CD4-positive, alpha-beta T cell treated with Interleukin-17A for 4 hours (primary cell): ENCODE measurements around the gene HLA-DMB.

Experiments used
- DNase-seq: peaks from one replicate; pipeline ENCODE4 v3.0.0-alpha.2; 2020; ENCODE audit warnings: mixed read lengths

The HLA-DMB gene

DNA sequence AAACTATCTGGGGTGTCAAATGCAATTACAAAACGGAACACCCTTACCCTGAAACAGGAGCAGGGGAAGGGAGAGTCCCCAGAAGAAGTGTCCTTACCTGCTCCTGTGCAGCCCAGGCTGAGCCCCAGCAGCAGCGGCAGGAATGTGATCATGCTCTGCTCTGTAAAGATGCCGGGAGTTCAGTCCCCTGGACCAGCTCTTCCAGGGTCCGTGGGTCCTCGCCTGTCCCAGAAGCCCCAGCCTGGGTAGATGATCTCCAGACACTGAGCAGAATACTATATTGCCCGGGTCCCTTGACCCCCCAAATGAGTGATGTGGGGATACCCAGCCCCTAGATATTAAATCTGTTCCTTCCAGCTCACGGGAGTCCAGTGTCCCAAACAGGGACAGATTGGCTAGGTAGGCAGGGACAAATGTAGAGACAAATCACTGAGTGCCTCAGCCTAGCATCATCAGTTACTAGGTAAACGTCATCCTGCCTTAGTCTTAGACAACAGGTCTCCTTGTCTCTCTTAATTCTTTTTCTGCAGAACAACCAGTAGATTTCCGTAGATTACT is at the start of gene HLA-DMB:
TSS of gene HLA-DMB (minus strand) at position 373 of the 558 bp plus-strand sequence. CDS start at position 152, 221 bp downstream.
- DNase-seq, result peak; percentile 55

DNA sequence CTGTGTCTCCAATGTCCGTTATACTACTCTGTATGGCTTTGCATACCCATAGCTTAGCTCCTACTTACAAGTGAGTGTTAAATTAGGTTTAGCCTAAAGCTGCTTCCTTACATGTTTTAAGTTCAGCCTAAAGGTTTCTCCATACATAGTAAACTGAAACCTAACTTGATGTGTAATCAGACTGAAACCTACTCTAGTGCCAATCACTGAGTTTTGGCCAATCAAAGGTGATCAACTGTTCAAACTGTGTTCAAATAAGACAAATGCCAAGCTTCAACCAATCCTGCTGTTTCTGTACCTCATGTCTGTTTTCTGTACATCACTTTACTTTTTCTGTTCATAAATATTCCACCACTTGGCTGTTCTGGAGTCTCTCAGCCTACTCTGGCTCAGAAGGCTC is 48.5 kb upstream of the HLA-DMB start:
- no peak for DNase-seq

DNA sequence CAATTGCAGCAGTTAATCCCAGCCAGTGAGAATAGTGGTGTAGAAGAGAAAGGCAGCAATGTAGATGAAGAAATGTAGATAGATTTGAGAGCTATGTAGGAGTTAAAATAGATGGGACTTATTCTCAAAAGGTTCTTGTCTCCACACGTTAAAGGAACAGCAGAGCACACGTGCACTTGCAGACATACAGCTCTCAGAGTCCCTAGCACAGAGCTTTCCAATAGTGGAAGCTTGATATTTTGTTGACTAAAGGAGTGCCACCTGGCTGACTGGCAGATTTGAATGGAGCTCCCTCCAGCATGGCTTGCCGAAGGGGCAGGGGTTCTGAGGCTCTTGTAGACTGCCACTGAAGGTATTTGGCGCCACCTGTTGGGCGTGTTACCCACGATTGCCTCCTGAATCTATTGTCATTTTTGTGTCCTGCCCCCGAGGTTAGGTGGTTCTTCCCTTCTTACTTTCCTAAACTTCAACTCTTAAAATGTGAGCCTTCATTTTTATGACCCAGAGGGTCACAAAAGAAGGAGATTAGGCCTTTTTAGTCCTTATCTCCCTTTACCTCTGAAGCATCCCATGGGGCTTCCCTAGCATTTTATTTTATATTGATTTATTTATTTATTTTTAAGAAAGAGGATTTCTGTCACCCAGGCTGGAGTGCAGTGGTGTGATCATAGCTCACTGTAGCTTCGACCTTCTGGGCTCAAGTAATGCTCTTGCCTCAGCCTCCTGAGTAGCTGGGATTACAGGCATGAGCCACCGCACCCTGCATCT is 44.0 kb upstream of the HLA-DMB start:
- DNase-seq, result peak; percentile 96

DNA sequence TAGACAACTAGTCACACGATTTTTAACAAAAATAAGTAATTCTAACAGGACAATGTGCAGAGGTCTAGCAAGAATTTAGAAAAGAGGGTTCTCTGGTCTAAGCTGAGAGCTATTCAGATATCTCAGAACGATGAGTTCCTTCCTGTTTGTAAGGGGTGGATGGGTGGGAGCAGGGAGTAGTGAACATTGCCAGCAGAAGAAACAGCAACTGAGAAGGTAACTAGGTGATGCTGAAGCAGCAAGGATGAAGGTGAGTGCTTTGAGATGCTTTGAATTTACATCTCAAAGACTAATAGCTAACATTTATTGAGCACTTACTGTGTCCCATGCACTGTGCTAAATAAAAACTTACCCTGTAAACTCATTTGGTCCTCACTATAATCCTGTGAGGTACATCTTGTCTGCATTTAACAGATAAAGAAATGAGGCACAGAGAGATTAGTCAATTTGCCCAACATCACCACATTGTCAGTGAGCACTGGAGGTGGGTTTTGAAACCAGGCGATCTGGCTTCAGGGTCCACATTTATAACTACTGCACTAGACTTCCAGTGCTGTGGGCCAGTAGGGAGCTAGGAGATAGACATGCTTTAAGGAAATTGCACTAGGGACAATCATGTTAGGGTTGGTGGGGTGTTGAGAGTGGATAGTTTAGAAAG is 43.3 kb upstream of the HLA-DMB start:
- DNase-seq, result no peak

DNA sequence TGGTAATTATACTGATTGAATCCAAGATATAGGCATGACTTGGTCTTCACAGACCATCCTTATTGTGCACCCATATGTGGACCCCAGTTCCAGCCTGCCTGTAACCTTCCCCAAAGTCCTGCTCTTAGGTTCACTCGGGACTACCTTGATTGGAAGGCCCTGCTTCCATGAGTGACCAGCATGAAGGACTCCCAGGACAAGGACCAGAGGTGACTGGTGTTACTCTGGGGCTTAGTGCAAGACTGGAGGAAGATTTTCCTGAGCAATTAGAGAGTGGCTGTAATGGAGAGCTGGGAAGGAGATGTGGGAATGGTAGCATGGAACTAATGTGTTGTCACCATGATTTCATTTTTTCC is 42.6 kb upstream of the HLA-DMB start:
- DNase-seq, result no peak

DNA sequence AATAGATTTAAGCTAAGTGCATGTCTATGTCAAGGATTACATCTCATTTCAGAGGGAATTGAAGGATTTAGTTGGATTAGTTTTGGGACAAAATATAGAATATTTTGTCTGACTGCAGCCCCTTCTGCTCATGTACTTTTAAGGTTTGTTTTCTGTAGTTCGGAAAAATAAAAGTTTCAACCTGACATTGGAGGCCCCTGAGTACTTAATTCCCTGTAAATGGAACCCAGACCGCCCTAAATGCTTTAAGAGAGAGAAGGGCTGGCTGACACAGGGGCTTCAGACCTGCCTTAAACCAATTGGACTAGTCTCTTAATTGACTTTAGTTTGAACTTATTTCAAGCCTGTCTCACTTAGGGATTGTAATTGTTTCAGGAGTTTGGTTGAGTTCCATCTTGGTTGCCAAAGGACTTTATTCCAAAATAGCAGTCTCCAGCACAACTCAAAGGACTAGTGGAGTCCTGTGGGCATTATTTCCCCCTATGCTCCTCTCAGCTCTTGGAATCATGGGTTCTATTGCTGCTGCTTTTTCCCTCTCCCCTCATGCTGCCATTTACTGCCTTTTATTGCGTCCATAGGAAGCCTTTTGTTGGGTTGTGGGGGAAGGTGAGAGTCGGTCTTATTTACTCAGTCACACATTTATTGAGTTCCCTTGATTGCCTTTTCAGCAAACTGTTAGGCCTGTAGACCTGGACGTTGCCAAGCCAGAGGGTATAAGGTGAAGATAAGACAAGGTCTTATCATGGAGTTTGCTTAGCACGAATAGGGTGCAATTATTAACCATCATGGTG is 42.1 kb upstream of the HLA-DMB start:
- DNase-seq, result no peak

DNA sequence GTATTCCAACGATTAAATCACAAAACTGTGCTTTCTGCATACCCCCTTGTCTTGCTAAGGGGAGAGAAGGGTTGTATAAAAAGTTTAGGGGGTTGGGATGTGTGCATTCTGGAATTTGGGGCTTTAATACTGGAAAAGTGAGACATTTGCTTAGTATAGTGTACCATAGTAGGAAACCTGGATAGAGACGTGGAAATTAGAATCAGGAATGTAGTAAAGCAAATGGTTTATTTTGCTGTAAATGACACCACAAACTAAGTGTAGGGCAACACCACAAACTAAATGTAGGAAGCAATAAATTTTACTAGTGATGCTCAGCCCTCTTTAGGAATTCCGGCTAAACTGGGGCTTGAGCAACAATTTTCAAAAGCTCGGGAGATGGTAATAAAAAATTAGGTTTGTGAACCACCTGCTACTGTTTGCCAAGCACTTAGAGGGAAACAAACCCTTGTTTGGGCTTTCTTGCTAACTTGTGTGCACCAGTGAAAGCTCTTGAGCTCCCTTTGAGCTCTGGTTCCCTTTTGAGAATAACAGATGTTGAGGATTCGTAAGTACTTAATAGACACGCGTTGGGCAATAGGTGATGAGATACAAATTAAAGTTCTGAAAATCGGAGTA is 41.4 kb upstream of the HLA-DMB start:
- no peak for DNase-seq

DNA sequence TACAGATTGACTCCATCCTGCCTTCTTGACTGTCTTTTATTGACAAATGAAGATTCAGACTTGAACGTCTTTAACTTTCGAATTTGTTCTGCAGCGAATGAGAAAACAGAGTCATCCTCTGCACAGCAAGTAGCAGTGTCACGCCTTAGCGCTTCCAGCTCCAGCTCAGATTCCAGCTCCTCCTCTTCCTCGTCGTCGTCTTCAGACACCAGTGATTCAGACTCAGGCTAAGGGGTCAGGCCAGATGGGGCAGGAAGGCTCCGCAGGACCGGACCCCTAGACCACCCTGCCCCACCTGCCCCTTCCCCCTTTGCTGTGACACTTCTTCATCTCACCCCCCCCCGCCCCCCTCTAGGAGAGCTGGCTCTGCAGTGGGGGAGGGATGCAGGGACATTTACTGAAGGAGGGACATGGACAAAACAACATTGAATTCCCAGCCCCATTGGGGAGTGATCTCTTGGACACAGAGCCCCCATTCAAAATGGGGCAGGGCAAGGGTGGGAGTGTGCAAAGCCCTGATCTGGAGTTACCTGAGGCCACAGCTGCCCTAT is 39.7 kb upstream of the HLA-DMB start:
- no peak for DNase-seq

DNA sequence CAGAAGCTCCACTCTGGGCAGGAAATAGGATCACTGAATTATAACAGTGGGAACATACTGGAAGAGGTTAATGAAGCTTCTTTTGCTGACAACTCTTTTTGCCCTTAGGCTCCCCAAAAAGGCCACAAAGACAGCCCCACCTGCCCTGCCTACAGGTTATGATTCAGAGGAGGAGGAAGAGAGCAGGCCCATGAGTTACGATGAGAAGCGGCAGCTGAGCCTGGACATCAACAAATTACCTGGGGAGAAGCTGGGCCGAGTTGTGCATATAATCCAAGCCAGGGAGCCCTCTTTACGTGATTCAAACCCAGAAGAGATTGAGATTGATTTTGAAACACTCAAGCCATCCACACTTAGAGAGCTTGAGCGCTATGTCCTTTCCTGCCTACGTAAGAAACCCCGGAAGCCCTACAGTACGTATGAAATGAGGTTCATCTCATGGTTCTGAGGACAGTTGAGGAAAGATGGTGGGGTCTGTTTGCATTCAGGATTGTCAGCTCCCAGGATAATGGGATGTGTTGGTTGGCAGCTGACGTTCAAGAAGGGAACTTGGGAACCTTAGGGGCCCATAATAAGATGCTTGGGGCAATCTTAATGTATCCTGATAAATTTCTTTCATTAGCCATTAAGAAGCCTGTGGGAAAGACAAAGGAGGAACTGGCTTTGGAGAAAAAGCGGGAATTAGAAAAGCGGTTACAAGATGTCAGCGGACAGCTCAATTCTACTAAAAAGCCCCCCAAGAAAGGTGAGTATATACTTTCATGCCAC is 39.1 kb upstream of the HLA-DMB start:
- no peak for DNase-seq

DNA sequence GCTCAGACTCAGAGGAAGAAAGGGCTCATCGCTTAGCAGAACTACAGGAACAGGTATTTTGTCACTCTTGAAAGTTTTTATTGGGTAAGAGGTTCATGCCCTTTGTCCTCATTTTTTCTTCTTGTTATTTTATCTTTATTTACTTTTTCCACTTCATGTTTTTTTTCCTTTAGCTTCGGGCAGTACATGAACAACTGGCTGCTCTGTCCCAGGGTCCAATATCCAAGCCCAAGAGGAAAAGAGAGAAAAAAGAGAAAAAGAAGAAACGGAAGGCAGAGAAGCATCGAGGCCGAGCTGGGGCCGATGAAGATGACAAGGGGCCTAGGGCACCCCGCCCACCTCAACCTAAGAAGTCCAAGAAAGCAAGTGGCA is 37.1 kb upstream of the HLA-DMB start:
- DNase-seq, result no peak

DNA sequence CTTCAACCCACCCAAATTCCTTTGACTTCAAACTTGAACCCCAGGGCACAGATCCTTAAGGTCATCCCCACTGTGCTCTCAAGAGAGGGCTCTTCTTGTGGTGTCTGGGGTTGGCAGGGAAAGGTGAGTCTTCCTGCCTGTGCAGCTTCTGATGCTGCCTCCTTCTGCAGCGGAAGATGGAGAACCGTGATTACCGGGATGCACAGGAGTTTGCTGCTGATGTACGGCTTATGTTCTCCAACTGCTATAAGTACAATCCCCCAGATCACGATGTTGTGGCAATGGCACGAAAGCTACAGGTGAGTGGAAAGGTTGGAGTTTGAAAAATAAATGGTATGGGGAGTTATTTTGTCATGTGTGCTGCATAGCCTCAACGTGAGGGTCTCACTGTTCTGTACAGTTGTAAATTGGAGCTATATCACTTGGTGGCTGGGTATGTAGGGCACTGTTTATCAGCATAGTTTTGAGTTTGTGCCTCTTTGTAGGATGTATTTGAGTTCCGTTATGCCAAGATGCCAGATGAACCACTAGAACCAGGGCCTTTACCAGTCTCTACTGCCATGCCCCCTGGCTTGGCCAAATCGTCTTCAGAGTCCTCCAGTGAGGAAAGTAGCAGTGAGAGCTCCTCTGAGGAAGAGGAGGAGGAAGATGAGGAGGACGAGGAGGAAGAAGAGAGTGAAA is 36.6 kb upstream of the HLA-DMB start:
- DNase-seq, result no peak

DNA sequence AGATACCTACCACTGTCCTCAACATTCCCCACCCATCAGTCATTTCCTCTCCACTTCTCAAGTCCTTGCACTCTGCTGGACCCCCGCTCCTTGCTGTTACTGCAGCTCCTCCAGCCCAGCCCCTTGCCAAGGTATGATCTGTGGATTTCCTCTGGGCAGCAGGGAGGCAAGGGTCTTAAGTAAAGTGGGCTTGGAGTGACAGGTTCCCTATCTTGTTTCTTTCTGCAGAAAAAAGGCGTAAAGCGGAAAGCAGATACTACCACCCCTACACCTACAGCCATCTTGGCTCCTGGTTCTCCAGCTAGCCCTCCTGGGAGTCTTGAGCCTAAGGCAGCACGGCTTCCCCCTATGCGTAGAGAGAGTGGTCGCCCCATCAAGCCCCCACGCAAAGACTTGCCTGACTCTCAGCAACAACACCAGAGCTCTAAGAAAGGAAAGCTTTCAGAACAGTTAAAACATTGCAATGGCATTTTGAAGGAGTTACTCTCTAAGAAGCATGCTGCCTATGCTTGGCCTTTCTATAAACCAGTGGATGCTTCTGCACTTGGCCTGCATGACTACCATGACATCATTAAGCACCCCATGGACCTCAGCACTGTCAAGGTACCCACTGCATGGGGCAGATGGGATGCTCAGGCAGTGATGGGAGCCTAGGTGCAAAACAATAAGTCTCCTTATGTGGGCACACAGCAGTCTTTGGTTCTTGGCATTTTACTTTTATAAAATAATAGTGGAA is 35.7 kb upstream of the HLA-DMB start:
- no peak for DNase-seq

DNA sequence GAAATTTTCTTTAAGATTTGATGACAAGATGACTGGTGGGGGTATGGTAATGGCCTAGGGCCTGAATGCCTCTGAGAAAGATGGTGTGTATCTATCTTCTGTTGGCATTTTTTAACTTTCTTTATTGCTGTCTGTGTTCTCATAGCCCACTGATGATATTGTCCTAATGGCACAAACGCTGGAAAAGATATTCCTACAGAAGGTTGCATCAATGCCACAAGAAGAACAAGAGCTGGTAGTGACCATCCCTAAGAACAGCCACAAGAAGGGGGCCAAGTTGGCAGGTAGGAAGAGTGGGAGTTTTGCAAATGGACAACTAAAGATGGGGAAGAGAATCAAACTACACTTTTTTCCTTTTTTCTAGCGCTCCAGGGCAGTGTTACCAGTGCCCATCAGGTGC is 35.1 kb upstream of the HLA-DMB start:
- DNase-seq, result no peak

DNA sequence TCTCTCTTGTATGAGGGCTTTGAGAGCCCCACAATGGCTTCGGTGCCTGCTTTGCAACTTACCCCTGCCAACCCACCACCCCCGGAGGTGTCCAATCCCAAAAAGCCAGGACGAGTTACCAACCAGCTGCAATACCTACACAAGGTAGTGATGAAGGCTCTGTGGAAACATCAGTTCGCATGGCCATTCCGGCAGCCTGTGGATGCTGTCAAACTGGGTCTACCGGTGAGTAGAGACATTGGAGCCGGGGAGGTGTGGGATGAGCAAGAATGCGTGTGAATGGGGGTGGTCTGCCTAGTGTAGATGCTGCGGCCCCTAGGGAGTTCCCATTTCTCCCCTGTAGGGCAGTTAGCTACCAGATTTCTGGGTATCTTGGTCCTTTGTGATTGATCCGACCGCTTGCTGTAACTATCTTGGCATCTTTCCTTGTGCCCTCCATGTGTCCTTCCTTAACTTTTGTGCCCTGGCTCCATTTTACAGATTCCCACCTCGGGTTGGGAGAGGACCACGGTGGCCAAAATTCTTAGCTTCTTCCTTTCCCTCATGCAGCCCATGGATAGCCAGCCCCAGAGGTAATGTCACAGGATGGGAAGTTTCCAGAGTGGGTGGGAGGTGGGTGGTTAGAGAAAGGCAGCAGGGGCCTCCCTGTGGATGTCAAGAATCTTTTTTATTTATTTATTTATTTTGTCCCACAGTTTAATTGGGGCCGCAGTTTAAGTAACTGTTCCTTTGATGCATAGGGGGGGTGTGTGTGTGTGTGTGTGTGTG is 33.9 kb upstream of the HLA-DMB start:
- no peak for DNase-seq

DNA sequence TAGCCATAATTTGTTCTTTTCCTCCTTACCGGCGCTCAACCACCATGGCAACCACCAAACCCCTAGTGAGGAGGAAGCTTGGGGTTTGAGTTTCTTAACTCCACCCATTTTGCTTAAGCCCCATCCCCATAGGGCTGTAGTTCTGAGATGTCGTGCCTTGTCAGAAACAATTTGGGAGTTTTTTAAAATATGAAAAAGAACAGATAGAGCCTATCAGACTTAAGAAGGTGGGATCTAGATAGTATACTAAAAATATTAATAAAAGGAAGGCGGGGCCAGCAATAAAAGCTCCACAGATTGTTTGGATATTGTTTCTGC is 33.1 kb upstream of the HLA-DMB start:
- peak; percentile 49 for DNase-seq

DNA sequence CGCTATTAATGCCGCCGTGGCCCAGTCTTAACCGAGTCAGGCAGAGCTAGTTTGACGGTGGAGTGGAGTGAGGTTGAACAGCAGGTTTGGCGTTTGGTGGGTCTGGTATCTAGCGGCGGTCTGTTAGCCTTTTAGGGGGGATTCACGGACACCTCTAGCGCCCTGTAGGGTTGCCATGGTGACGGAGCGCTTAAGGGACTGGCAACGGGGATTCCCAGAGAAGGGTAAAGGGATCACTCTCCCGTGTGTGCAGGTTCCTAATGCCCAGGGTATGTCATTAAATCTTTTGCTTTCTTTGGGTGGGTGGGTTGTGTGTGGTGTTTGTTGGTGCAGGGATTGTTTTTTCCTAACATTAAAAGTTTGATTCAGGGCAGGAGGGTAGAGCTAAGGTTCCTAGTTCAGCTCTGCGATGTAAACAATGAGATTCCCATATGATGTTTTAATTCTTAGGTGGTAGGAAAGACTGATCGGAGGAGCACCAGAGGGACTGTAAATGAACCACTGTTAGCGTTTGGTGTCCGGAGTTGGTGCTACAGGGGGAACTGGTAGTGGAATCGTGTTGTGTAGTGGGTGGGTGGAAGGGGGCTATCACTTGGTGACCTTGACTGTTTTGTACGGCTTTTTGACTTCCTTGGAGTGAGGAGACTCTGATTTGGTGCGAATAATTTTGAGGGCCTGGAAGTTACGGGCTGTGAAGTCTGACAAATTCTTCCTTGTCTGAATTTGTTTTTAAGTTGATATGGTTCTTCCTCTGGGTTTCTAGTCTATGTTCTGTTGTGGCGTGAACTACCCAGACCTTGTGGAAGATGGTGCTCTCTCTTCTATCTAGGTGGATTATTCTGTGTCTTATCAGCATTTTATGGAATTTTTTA is 32.6 kb upstream of the HLA-DMB start:
- peak; percentile 52 for DNase-seq

DNA sequence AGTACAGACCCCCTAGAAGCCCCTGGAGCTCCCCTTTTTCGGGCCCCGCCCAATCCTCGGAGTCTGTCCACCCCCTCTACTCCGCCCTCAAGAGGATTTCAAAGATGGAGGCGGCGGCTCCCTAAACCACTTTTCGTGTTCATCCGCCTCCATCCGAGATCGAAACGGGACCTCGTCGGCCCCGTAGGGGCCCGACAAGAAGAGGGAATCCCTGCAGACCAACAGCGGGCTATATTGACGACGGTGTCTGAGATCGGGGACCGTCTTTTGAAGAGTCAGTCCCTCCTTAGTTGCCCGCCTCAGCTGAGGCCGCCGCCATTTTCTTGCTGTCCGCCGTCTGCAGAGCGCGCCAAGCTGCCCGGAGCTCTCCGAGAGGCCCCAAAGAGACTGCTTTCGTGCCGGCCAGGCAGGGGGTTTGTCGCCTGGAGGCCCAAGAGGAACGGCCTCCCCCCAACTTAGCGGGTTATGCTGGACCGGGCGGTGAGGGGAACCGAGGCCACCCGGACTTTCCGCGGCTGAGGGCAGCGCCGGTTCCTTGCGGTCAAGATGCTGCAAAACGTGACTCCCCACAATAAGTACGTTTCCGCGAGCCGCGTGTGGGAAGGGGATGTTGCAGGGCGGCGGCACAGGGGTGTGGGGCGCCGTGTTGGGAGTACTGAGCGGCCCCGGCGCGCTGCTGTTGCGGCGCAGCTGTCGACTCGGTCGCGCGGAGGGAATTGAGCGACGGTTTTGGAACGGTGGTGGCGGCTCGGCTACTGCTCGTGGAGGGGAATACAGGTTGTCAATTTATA is 31.7 kb upstream of the HLA-DMB start:
- peak; percentile 73 for DNase-seq
